ENCODE measurements around the gene USF3.

DNA sequence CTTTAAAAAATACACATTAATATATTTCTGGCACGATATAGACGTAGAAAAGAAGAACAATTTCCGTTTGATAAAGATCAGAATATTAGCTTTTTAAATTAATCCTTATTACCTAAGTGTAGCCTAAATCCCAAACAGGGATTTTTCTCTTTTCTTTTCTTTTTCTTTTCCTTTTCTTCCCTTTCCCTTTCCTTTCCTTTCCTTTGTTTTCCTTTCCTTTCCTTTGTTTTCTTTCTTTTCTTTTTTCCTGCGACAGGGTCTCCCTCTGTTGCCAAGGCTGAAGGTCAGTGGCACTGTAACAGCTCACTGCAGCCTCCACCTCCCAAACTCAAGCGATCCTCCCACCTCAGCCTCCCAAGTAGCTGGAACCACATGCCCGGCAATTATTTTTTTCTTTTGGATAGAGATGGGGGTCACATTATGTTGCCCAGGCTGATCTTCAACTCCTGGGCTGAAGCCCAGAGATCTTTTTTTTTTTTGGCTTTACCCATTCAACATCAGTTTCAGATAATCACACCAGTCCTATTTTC is 1.8 kb upstream of the USF3 start:
- TF ChIP-seq, protein P1, sequence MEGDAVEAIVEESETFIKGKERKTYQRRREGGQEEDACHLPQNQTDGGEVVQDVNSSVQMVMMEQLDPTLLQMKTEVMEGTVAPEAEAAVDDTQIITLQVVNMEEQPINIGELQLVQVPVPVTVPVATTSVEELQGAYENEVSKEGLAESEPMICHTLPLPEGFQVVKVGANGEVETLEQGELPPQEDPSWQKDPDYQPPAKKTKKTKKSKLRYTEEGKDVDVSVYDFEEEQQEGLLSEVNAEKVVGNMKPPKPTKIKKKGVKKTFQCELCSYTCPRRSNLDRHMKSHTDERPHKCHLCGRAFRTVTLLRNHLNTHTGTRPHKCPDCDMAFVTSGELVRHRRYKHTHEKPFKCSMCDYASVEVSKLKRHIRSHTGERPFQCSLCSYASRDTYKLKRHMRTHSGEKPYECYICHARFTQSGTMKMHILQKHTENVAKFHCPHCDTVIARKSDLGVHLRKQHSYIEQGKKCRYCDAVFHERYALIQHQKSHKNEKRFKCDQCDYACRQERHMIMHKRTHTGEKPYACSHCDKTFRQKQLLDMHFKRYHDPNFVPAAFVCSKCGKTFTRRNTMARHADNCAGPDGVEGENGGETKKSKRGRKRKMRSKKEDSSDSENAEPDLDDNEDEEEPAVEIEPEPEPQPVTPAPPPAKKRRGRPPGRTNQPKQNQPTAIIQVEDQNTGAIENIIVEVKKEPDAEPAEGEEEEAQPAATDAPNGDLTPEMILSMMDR (conservative IDR thresholded peaks at IDR 0.05; ENCODE audit: low read length) = no peak
- TF ChIP-seq EZH2phosphoT487 (IDR thresholded peaks at IDR 0.05; ENCODE audit: borderline replicate concordance, low read depth, low read length) = no peak

All from OCI-LY7 (cell line).